HEK293 (cell line): ENCODE data around the gene BBS9.

Experiments
- CTCF ChIA-PET: fragments of 350-600 bp; formaldehyde crosslinking; extraction: SDS; loops from one replicate; lab custom pipeline; 2021; ENCODE audit warnings: antibody characterized with exemption; lab: Yijun Ruan, JAX
- POLR2A ChIA-PET: fragments of 300-600 bp; formaldehyde crosslinking; extraction: SDS; loops from one replicate; lab custom pipeline; 2020; ENCODE audit warnings: antibody characterized with exemption, inconsistent platforms; lab: Yijun Ruan, JAX
- H3K27ac ChIP-seq: fragments of 200-500 bp; sonication (Bioruptor generic); 2 replicates; pipeline ENCODE4 v1.5.1; 2014; ENCODE audit warnings: low read depth, low read length, control low read depth, inconsistent platforms; ENCODE audit errors: extremely low read depth
- H3K36me3 ChIP-seq, 2 experiments: fragments of 200-500 bp in 1 of 2; sonication (Bioruptor generic) in 1 of 2; 1 replicate in 1 of 2; 2 replicates in 1 of 2; pipeline ENCODE4 v1.5.1; 2014 to 2017; ENCODE audit warnings: inconsistent platforms in 2 of 2, low read length in 2 of 2; ENCODE audit not compliant: control insufficient read depth in 2 of 2, insufficient read depth in 1 of 2
- H3K4me1 ChIP-seq: fragments of 200-500 bp; sonication (Bioruptor generic); 2 replicates; pipeline ENCODE4 v1.5.1; 2014; ENCODE audit warnings: mild to moderate bottlenecking, low read length, inconsistent platforms; ENCODE audit not compliant: control insufficient read depth, insufficient read depth
- H3K4me3 ChIP-seq: 2 replicates; pipeline ENCODE4 v1.5.1; 2011; ENCODE audit warnings: low read depth, mild to moderate bottlenecking, control low read depth, low read length, moderate library complexity
- H3K9me3 ChIP-seq: fragments of 200-500 bp; sonication (Bioruptor generic); 2 replicates; pipeline ENCODE4 v1.5.1; 2014; ENCODE audit warnings: low read depth, low read length, inconsistent platforms; ENCODE audit not compliant: control insufficient read depth, insufficient read depth
- GLIS1 ChIP-seq: fragments of 450-650 bp; formaldehyde crosslinking; IDR thresholded peaks from 2 replicates; pipeline ENCODE4 v1.5.1; 2016; ENCODE audit warnings: missing biosample characterization, missing genetic modification characterization
- KLF9 ChIP-seq: fragments of 450-650 bp; formaldehyde crosslinking; IDR thresholded peaks from 2 replicates; pipeline ENCODE4 v1.5.1; 2016; ENCODE audit warnings: missing biosample characterization, missing genetic modification characterization, low read depth
- ZBTB10 ChIP-seq: fragments of 450-650 bp; formaldehyde crosslinking; IDR thresholded peaks from 2 replicates; pipeline ENCODE4 v1.5.1; 2016; ENCODE audit warnings: missing biosample characterization, missing genetic modification characterization
- ZBTB48 ChIP-seq: fragments of 450-650 bp; formaldehyde crosslinking; IDR thresholded peaks from 2 replicates; pipeline ENCODE4 v1.5.1; 2016; ENCODE audit warnings: missing biosample characterization, missing genetic modification characterization
- ZBTB8A ChIP-seq: fragments of 450-650 bp; formaldehyde crosslinking; IDR thresholded peaks from 2 replicates; pipeline ENCODE4 v1.5.1; 2016; ENCODE audit warnings: missing biosample characterization, missing genetic modification characterization
- ZFP41 ChIP-seq: fragments of 450-650 bp; formaldehyde crosslinking; IDR thresholded peaks from 2 replicates; pipeline ENCODE4 v1.5.1; 2016; ENCODE audit warnings: missing biosample characterization, missing genetic modification characterization, borderline replicate concordance
- ZFP69B ChIP-seq: fragments of 450-650 bp; formaldehyde crosslinking; IDR thresholded peaks from 2 replicates; pipeline ENCODE4 v1.5.1; 2016; ENCODE audit warnings: missing biosample characterization, missing genetic modification characterization
- ZNF148 ChIP-seq: fragments of 450-650 bp; formaldehyde crosslinking; IDR thresholded peaks from 2 replicates; pipeline ENCODE4 v1.5.0; 2017; ENCODE audit warnings: missing biosample characterization, missing genetic modification characterization, borderline replicate concordance
- ZNF155 ChIP-seq: fragments of 450-650 bp; formaldehyde crosslinking; IDR thresholded peaks from 2 replicates; pipeline ENCODE4 v1.5.1; 2016; ENCODE audit warnings: missing biosample characterization, missing genetic modification characterization
- ZNF274 ChIP-seq, 2 experiments: fragments of 200-500 bp in 1 of 2; fragments of 450-650 bp in 1 of 2; sonication (Bioruptor generic) in 1 of 2; formaldehyde crosslinking in 1 of 2; IDR thresholded peaks; 2 replicates each; pipeline versions ENCODE4 v1.5.1 to v1.6.1; 2014 to 2016; ENCODE audit warnings: borderline replicate concordance in 1 of 2, inconsistent platforms in 1 of 2, low read length in 1 of 2, missing biosample characterization in 1 of 2, missing genetic modification characterization in 1 of 2
- ZNF354C ChIP-seq: fragments of 450-650 bp; formaldehyde crosslinking; IDR thresholded peaks from 2 replicates; pipeline ENCODE4 v1.5.1; 2016; ENCODE audit warnings: missing biosample characterization, missing genetic modification characterization, low read depth, borderline replicate concordance
- ZNF560 ChIP-seq: fragments of 450-650 bp; formaldehyde crosslinking; IDR thresholded peaks from 2 replicates; pipeline ENCODE4 v1.5.1; 2017; ENCODE audit warnings: missing biosample characterization, missing genetic modification characterization, borderline replicate concordance
- ZNF639 ChIP-seq: fragments of 450-650 bp; formaldehyde crosslinking; IDR thresholded peaks from 2 replicates; pipeline ENCODE4 v1.5.1; 2016; ENCODE audit warnings: missing biosample characterization, missing genetic modification characterization
- ZNF654 ChIP-seq: fragments of 450-650 bp; formaldehyde crosslinking; IDR thresholded peaks from 2 replicates; pipeline ENCODE4 v1.5.1; 2016; ENCODE audit warnings: low read depth, missing biosample characterization, missing genetic modification characterization
- ZNF707 ChIP-seq: fragments of 450-650 bp; formaldehyde crosslinking; IDR thresholded peaks from 2 replicates; pipeline ENCODE4 v1.5.1; 2016; ENCODE audit warnings: missing biosample characterization, missing genetic modification characterization
- ZNF777 ChIP-seq: fragments of 450-650 bp; formaldehyde crosslinking; IDR thresholded peaks from 2 replicates; pipeline ENCODE4 v1.5.1; 2017; ENCODE audit warnings: missing biosample characterization, missing genetic modification characterization, borderline replicate concordance
- ZNF837 ChIP-seq: fragments of 450-650 bp; formaldehyde crosslinking; IDR thresholded peaks from 2 replicates; pipeline ENCODE4 v1.5.1; 2016; ENCODE audit warnings: missing biosample characterization, missing genetic modification characterization
- ZSCAN30 ChIP-seq: fragments of 450-650 bp; IDR thresholded peaks from 2 replicates; pipeline ENCODE4 v1.5.1; 2018; ENCODE audit warnings: missing biosample characterization, mild to moderate bottlenecking, missing genetic modification characterization, moderate library complexity
- TF ChIP-seq, protein P1 (sequence below): fragments of 450-650 bp; formaldehyde crosslinking; IDR thresholded peaks from 2 replicates; pipeline ENCODE4 v1.5.1; 2016; ENCODE audit warnings: missing biosample characterization, missing genetic modification characterization

The BBS9 gene

DNA sequence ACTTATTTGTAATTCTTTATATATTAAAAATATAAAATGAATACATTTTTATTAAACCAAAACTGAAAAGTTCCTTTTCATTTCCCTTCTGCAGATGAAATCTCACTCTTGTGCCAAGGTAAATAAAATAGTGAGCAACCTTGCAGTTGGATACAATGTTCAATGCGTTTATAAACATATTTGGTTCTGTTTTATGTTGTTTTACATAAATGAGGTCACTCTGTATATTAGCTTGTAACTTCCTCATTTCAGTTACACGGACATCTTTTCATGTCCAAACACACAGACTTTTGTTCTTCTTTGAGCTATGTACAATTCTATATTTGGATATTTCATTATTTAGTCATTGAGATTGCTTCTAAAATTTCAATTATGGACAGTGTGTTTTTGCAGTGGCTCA lies 107.7 kb downstream of the BBS9 start:
- no peaks in the 10 kb centered on the region for H3K36me3 ChIP-seq
- ChIA-PET POLR2A (no interaction called here), CTCF (interaction anchor here (0.6 kb wide), 1 partner anchor 40 kb away, joined by 3 read pairs; no protein-coding TSS in a partner anchor)
- no peaks in the 10 kb centered on the region for H3K4me1 ChIP-seq
- H3K4me3 ChIP-seq = no peak overlapping the region
- no peaks in the 10 kb centered on the region for H3K9me3 ChIP-seq
- TF ChIP-seq ZNF155 (tag by site-specific recombination) = no peak
- no peak for TF ChIP-seq ZNF639 (tag by site-specific recombination)
- TF ChIP-seq ZBTB8A (tag by site-specific recombination) = no peak
- TF ChIP-seq ZNF274 (IDR thresholded peaks at IDR 0.05; ENCODE audit: low read length) = no peak
- no peak for TF ChIP-seq ZNF274 (tag by site-specific recombination; IDR thresholded peaks at IDR 0.05; ENCODE audit: borderline replicate concordance)
- no peak for TF ChIP-seq ZNF654
- no peak for TF ChIP-seq GLIS1
- no peak for TF ChIP-seq ZFP41 (tag by site-specific recombination)
- no peak for TF ChIP-seq ZNF777 (tag by site-specific recombination)
- H3K27ac ChIP-seq = no peak overlapping the region

GRCh38 chr7:33243319-33243881 lies 114.0 kb downstream of the BBS9 start:
- POLR2A ChIA-PET = no interaction called here
- TF ChIP-seq ZNF654 = peak; percentile 84
- no peak for TF ChIP-seq ZBTB10

DNA sequence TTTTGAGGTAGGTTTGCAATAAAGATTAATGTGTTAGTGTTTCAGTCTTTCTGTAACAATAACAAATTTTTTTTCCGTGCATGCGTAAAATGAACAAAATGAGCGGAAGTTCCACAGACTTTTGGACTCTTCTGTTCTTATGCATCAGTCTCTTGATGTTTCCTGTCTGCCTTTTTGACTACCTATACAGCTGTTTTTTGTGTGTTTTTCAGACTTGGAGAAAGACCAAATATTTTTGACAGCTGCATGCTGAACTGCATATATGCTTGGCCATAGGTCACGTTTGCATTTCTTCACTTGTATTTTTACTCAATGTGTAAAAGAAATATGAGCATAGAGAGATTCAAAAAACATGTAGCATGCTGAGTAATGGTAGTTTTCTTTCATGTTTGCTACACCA lies 119.3 kb downstream of the BBS9 start:
- Histone ChIP-seq H3K4me3 (no peak overlapping the region), H3K4me1 (no peaks in the 10 kb centered on the region), H3K9me3 (no peaks in the 10 kb centered on the region), H3K27ac (no peak overlapping the region), H3K36me3 (no peaks in the 10 kb centered on the region)
- POLR2A ChIA-PET = no interaction called here
- CTCF ChIA-PET = interaction anchor here (1.2 kb wide), 1 partner anchor 448 kb away, joined by 4 read pairs; no protein-coding TSS in a partner anchor
- TF ChIP-seq ZFP69B (tag by site-specific recombination) (no peak), ZBTB48 (tag by site-specific recombination) (no peak), ZNF148 (tag by site-specific recombination) (no peak), ZNF837 (no peak), ZSCAN30 (tag by site-specific recombination) (no peak), ZNF707 (tag by site-specific recombination) (no peak), ZNF560 (tag by site-specific recombination) (no peak), KLF9 (tag by site-specific recombination) (no peak), ZBTB8A (tag by site-specific recombination) (no peak), ZNF354C (no peak)
- TF ChIP-seq, protein P1, sequence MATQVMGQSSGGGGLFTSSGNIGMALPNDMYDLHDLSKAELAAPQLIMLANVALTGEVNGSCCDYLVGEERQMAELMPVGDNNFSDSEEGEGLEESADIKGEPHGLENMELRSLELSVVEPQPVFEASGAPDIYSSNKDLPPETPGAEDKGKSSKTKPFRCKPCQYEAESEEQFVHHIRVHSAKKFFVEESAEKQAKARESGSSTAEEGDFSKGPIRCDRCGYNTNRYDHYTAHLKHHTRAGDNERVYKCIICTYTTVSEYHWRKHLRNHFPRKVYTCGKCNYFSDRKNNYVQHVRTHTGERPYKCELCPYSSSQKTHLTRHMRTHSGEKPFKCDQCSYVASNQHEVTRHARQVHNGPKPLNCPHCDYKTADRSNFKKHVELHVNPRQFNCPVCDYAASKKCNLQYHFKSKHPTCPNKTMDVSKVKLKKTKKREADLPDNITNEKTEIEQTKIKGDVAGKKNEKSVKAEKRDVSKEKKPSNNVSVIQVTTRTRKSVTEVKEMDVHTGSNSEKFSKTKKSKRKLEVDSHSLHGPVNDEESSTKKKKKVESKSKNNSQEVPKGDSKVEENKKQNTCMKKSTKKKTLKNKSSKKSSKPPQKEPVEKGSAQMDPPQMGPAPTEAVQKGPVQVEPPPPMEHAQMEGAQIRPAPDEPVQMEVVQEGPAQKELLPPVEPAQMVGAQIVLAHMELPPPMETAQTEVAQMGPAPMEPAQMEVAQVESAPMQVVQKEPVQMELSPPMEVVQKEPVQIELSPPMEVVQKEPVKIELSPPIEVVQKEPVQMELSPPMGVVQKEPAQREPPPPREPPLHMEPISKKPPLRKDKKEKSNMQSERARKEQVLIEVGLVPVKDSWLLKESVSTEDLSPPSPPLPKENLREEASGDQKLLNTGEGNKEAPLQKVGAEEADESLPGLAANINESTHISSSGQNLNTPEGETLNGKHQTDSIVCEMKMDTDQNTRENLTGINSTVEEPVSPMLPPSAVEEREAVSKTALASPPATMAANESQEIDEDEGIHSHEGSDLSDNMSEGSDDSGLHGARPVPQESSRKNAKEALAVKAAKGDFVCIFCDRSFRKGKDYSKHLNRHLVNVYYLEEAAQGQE (tag by site-specific recombination) = no peak

More at GRCh38 chr7:33243319-33243881, 114.0 kb downstream of the BBS9 start:
- CTCF ChIA-PET = interaction anchor here (0.5 to 2.6 kb wide), 29 partner anchors 11 to 1791 kb away, joined by 3 to 17 read pairs (median 3); no protein-coding TSS in a partner anchor
- Histone ChIP-seq H3K4me1 (no peaks in the 10 kb centered on the region), H3K9me3 (no peaks in the 10 kb centered on the region), H3K36me3 (no peaks in the 10 kb centered on the region), H3K27ac (no peak overlapping the region), H3K4me3 (no peak overlapping the region)
